IPS DF 4.7 (cell line): ENCODE measurements around the gene EPB41L4B.

ENCODE experiments used
- DNase-seq: peaks from one replicate; pipeline ENCODE4 v3.0.0-alpha.2; 2013; ENCODE audit warnings: low spot score; ENCODE audit errors: extremely low read depth

EPB41L4B gene

GRCh38 chr9:109321727-109322126, 868 bp upstream of the EPB41L4B start:
- DNase-seq: no peak

- DNase-seq: no peak
These were observed 523 bp downstream of the EPB41L4B start for GRCh38 chr9:109320331-109320741.

- DNase-seq: no peak
These were observed 1.1 kb downstream of the EPB41L4B start for GRCh38 chr9:109319626-109320241.

GRCh38 chr9:109319017-109319625, 1.7 kb downstream of the EPB41L4B start:
- DNase-seq: no peak

GRCh38 chr9:109317979-109318741, 2.7 kb downstream of the EPB41L4B start:
- DNase-seq: no peak

- no peak for DNase-seq
These were observed 3.4 kb downstream of the EPB41L4B start for GRCh38 chr9:109317311-109317978.

GRCh38 chr9:109316207-109316640, 4.6 kb downstream of the EPB41L4B start:
- no peak for DNase-seq

GRCh38 chr9:109315480-109316206, 5.2 kb downstream of the EPB41L4B start:
- no peak for DNase-seq

- DNase-seq: no peak
These were observed 6.8 kb downstream of the EPB41L4B start for GRCh38 chr9:109314011-109314531.

- no peak for DNase-seq
These were observed 7.5 kb downstream of the EPB41L4B start for GRCh38 chr9:109313351-109313750.

- DNase-seq: no peak
These were observed 8.1 kb downstream of the EPB41L4B start for GRCh38 chr9:109312783-109313182.

- DNase-seq: no peak
These were observed 9.1 kb downstream of the EPB41L4B start for GRCh38 chr9:109311731-109312130.

- DNase-seq: no peak
These were observed 9.6 kb downstream of the EPB41L4B start for GRCh38 chr9:109311286-109311685.

GRCh38 chr9:109310486-109310901, 10.4 kb downstream of the EPB41L4B start:
- no peak for DNase-seq

- DNase-seq: no peak
These were observed 11.6 kb downstream of the EPB41L4B start for GRCh38 chr9:109309282-109309681.

- no peak for DNase-seq
These were observed 13.2 kb downstream of the EPB41L4B start for GRCh38 chr9:109307380-109308240.

- no peak for DNase-seq
These were observed 15.1 kb downstream of the EPB41L4B start for GRCh38 chr9:109305801-109306200.

- no peak for DNase-seq
These were observed 16.5 kb downstream of the EPB41L4B start for GRCh38 chr9:109304347-109304746.

- DNase-seq: no peak
These were observed 17.0 kb downstream of the EPB41L4B start for GRCh38 chr9:109303900-109304299.

- DNase-seq: no peak
These were observed 18.3 kb downstream of the EPB41L4B start for GRCh38 chr9:109302606-109303005.
